NB4 (cell line): ENCODE data around the gene IQGAP2.

Experiments used
- CTCF ChIP-seq: IDR thresholded peaks from one replicate; pipeline ENCODE4 v1.5.1; 2012; ENCODE audit warnings: low read depth, low read length
- MAX ChIP-seq: IDR thresholded peaks from 2 replicates; pipeline ENCODE4 v1.6.1; 2011; ENCODE audit warnings: low read depth, low read length
- MYC ChIP-seq: IDR thresholded peaks from 2 replicates; pipeline ENCODE4 v1.6.1; 2011; ENCODE audit warnings: low read depth, low read length
- POLR2A ChIP-seq: IDR thresholded peaks from 2 replicates; pipeline ENCODE4 v1.6.1; 2011; ENCODE audit warnings: mild to moderate bottlenecking; ENCODE audit not compliant: insufficient read length; ENCODE audit errors: extremely low read depth

GRCh38 chr5:76433261-76433660 is 30.2 kb downstream of the IQGAP2 start:
- TF ChIP-seq CTCF (no peak), POLR2A (no peak), MYC (no peak), MAX (no peak)
